Astrocyte of the cerebellum (primary cell): ENCODE measurements around the gene WDR19.
"Not testable (repeated sequence)": the region's sequence is repeated elsewhere in the genome, so short reads cannot be mapped to it uniquely, and the experiment has no call there.

Experiments
- DNase-seq: peaks from one replicate; pipeline ENCODE4 v3.0.0-alpha.2; 2011; ENCODE audit warnings: low read depth
- H3K4me3 ChIP-seq: 2 replicates; pipeline ENCODE4 v1.5.1; 2011; ENCODE audit warnings: mild to moderate bottlenecking, low read depth, low read length, moderate library complexity
- in situ Hi-C: cut with HindIII; loops from 2 replicates; pipeline ENCODE4 v1.10.0; 2017; ENCODE audit warnings: low sequenced_read_pairs
- TF ChIP-seq, protein P1 (sequence below): IDR thresholded peaks from 2 replicates; pipeline ENCODE4 v1.5.1; 2012; ENCODE audit warnings: low read length, low read depth, moderate library complexity, mild to moderate bottlenecking; ENCODE audit errors: missing control alignments

Gene WDR19

DNA sequence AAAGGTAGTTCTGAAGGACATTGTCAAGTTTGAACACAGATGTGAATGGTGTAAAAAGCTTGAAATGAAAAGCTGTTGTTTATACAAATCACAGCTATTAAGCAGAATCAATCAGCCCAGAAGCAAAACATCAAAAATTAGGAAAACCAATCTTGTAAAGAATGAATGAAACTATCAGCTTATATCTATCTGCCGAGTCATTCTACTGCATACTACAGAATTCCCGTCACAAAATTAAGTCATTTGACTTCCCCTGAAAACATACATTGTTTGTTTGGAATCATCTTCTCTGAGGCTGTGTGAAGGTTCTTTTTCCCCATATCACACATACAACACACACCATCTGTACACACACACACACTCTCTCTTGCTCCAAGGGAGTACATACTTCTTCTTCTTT is 103.5 kb downstream of the WDR19 start:
- DNase-seq: no peak
- in situ Hi-C loops: no loop called here
- TF ChIP-seq, protein P1, sequence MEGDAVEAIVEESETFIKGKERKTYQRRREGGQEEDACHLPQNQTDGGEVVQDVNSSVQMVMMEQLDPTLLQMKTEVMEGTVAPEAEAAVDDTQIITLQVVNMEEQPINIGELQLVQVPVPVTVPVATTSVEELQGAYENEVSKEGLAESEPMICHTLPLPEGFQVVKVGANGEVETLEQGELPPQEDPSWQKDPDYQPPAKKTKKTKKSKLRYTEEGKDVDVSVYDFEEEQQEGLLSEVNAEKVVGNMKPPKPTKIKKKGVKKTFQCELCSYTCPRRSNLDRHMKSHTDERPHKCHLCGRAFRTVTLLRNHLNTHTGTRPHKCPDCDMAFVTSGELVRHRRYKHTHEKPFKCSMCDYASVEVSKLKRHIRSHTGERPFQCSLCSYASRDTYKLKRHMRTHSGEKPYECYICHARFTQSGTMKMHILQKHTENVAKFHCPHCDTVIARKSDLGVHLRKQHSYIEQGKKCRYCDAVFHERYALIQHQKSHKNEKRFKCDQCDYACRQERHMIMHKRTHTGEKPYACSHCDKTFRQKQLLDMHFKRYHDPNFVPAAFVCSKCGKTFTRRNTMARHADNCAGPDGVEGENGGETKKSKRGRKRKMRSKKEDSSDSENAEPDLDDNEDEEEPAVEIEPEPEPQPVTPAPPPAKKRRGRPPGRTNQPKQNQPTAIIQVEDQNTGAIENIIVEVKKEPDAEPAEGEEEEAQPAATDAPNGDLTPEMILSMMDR: no peak
- H3K4me3 ChIP-seq: no peak overlapping the region

DNA sequence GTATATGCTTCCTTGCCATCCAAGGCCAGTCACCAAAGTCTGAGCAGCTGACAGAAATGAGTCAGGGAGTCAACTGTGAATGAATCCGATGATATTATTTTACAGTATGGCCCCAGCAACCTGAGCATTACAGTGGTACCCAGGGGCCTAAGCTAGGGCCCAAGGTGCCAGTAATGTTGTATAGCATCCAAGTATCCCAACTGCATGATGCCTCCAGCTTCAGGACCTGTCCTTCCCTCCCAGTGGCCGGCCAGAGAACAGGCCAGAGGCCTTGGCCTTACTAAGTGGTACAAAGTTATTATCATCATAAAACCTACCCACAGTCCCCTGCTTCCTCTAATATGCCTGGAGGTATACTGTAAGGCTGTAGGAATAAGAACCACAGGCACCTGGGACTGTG is 103.9 kb downstream of the WDR19 start:
- DNase-seq: no peak
- in situ Hi-C loops: no loop called here
- H3K4me3 ChIP-seq: no peak overlapping the region
- TF ChIP-seq, protein P1: no peak

DNA sequence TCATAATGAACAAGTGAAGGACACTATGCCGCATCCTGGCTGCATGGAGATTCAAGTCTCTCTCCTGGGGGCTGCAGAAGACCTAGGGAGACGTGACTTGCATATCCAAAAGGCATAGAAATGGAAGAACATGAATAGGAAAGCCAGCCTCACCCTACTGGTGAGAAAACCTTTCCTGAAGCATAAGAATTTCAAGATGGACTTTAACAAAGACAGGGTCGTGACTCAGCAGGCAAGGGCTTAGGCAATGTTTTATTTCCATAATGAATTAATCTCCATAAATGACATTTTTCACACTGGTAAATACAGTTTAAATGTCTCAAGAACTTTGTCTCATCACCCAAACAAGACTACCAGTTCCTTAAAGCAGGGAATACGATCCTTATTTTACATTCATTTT is 104.9 kb downstream of the WDR19 start:
- TF ChIP-seq, protein P1: no peak
- no peak for DNase-seq
- in situ Hi-C loops: no loop called here
- H3K4me3 ChIP-seq: no peak overlapping the region

DNA sequence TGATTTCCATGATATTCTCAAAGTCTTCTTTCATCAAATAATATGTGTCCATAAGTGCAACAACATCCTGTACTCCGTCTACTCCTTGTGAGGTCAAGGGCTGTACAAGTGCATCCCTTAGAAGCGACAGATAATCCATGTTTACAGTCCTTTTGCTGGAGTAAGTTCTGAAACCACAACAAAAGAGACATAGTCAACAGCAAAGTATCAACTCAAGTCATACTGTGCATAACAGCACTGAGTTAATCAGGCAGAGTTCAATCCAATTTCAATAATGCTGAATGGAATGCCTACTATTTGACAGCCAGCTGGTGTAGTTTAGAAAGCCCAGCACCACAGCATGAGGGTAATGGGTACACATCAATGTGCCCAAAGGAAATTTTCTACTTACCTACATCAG is 109.4 kb downstream of the WDR19 start:
- no peak for DNase-seq
- TF ChIP-seq, protein P1: no peak
- no peak overlapping the region for H3K4me3 ChIP-seq
- in situ Hi-C loops: no loop called here

DNA sequence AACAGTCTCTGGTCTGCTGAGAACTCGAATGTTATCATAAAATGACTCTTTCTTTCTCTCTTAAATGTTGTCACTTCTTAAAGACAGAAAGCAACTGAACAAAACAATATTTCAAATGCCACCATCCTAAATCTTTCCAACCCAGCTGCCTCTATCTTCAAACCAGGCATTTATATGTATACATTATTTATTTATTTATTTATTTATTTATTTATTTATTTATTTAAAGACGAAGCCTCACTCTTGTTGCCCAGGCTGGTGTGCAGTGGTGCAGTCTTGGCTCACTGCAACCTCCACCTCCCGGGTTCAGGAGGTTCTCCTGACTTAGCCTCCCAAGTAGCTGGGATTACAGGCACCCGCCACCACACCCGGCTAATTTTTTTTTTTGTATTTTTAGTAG is 110.1 kb downstream of the WDR19 start:
- in situ Hi-C loops, H3K4me3 ChIP-seq, DNase-seq: not testable (repeated sequence)

DNA sequence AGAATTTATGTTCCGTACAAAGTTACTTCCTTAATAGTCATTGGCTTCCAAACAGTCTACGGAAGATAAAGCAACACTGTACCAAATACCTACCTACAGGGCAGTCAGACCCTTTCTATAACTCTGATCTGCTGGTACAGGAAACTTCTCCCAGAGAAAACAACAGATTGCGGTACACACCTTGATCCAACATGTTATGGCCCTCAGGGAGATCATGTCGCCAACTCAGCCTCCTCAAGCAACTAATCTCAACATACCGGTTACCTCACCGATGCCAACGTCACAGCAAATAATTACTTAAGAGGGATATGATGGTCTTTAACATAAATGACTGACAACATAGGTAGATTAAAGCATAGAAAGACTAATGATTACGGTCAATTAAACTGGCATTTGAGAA is 113.5 kb downstream of the WDR19 start:
- TF ChIP-seq, protein P1: no peak
- DNase-seq: no peak
- no peak overlapping the region for H3K4me3 ChIP-seq
- in situ Hi-C loops: no loop called here

DNA sequence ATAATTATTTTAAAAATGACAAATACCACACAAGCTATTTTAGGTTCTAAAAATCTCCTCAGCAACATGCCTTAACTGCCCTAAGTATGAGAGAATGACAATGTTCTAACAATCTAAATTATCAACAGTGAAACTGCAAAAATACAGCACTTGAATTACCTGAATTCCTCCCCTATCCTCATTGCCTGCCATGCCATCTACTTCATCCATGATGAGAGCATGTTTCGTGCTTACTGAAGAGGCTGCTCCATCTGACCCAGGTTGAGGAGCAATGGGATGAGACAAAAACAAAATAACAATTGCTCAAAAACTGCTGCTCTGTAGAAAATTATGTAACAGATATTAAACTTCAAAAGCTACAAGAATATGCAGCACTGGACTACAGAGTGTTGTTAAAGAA is 120.6 kb downstream of the WDR19 start:
- H3K4me3 ChIP-seq: no peak overlapping the region
- in situ Hi-C loops: no loop called here
- no peak for DNase-seq
- TF ChIP-seq, protein P1: no peak
